T-helper 1 cell (primary cell): Measurements from ENCODE around the gene ONECUT1.

Experiments used
- DNase-seq, 5 donors: peaks; one replicate each; pipeline ENCODE4 v3.0.0-alpha.2; 2012 to 2020

ONECUT1 gene

GRCh38 chr15:52796753-52797520 is 6.8 kb upstream of the ONECUT1 start:
- DNase-seq = no peak

GRCh38 chr15:52796228-52796521 is 6.0 kb upstream of the ONECUT1 start:
- DNase-seq = no peak

GRCh38 chr15:52795464-52796227 is 5.5 kb upstream of the ONECUT1 start:
- no peak for DNase-seq

- no peak for DNase-seq
Observed at GRCh38 chr15:52794665-52795463, 4.7 kb upstream of the ONECUT1 start.

- DNase-seq = no peak
Observed at GRCh38 chr15:52791776-52792175, 1.6 kb upstream of the ONECUT1 start.

- DNase-seq = no peak
Observed at GRCh38 chr15:52790941-52791751, 1.0 kb upstream of the ONECUT1 start.

GRCh38 chr15:52789601-52790168 is 451 bp downstream of the ONECUT1 start:
- no peak for DNase-seq

- no peak for DNase-seq
Observed at GRCh38 chr15:52789008-52789600, 1.0 kb downstream of the ONECUT1 start.

GRCh38 chr15:52788099-52788986 is 1.8 kb downstream of the ONECUT1 start:
- DNase-seq = no peak

- DNase-seq = no peak
Observed at GRCh38 chr15:52787549-52788098, 2.5 kb downstream of the ONECUT1 start.

- DNase-seq = no peak
Observed at GRCh38 chr15:52787123-52787503, 3.0 kb downstream of the ONECUT1 start.

- no peak for DNase-seq
Observed at GRCh38 chr15:52786436-52787122, 3.6 kb downstream of the ONECUT1 start.

GRCh38 chr15:52785672-52786406 is 4.3 kb downstream of the ONECUT1 start:
- no peak for DNase-seq

GRCh38 chr15:52784799-52785671 is 5.1 kb downstream of the ONECUT1 start:
- DNase-seq = no peak

- no peak for DNase-seq
Observed at GRCh38 chr15:52783929-52784798, 6.0 kb downstream of the ONECUT1 start.

GRCh38 chr15:52783191-52783829 is 6.8 kb downstream of the ONECUT1 start:
- no peak for DNase-seq

GRCh38 chr15:52782514-52782913 is 7.6 kb downstream of the ONECUT1 start:
- DNase-seq = no peak
